ENCODE results near the gene ANO6. TPM values are rescaled to one million over a fixed set of nuclear protein-coding genes. Genes with fewer than 3 reads are reported as not detected.

ANO6 gene
- total and polyA plus RNA-seq, 8 donors: 4.4 to 78.8 (median 21.9) TPM

DNA sequence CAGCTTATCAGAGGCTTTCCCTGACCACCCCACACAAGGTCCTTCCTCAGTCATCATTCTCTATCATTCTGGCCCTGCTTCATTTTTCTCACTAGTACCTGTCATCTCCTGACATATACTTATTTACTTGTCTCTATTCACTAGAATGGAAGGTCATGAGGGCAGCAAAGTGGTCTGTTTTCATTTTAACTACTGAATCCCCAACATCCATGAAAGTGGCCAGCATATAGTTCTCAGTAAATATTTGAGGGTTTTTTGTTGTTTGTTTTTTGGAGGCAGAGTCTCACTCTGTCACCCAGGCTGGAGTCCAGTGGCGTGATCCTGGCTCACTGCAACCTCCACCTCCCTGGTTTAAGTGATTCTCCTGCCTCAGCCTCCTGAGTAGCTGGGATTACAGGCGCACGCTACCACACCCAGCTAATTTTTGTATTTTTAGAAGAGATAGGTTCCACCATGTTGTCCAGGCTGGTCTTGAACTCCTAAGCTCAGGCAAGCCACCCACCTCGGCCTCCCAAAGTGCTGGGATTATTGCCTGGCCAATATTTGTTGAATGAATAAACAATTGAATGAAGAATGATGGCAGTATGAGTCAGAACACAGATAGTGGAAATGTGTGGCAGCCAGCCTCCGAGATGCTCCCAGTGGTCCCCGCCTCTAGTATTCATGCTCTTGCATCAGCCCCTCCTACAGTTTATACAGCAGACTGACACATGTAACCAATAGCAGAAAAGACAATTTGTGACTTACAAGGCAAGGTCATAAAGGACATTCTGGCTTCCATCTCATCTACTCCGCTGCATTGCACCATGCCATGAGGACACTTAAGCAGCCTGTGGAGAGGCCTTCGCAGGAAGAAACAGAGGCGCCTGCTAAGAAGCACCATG is 7.0 kb upstream of the ANO6 start:
- 81 to 86% (median 83%) methylated on average over 9 of the region's 9 CpGs for WGBS, 5 donors
- no peaks in the 10 kb centered on the region for H3K27me3 ChIP-seq
- H3K4me1 ChIP-seq: no peaks in the 10 kb centered on the region
- H3K9me3 ChIP-seq: no peaks in the 10 kb centered on the region
- no peak for TF ChIP-seq POLR2A (IDR thresholded peaks at IDR 0.05)
- TF ChIP-seq CTCF (IDR thresholded peaks at IDR 0.05): no peak
- TF ChIP-seq POLR2AphosphoS5 (IDR thresholded peaks at IDR 0.05): no peak
- TF ChIP-seq EP300 (IDR thresholded peaks at IDR 0.05): no peak
- no peak overlapping the region for H3K27ac ChIP-seq
- no peak for DNase-seq
- intact Hi-C loops (cut with DNase I; ENCODE audit: low total_unique reads): no loop called here
- no peaks in the 10 kb centered on the region for H3K36me3 ChIP-seq
- H3K4me3 ChIP-seq: no peak overlapping the region

- no peaks in the 10 kb centered on the region for H3K27me3 ChIP-seq
- TF ChIP-seq EP300 (IDR thresholded peaks at IDR 0.05): no peak
- 90 to 96% (median 95%) methylated on average over 2 of the region's 2 CpGs for WGBS, 5 donors
- intact Hi-C loops (cut with DNase I; ENCODE audit: low total_unique reads): no loop called here
- peaks cover 0 to 5% (median 2%) of the 10 kb centered on the region in 4 donors for H3K4me1 ChIP-seq
- no peak overlapping the region for H3K4me3 ChIP-seq
- H3K27ac ChIP-seq: no peak overlapping the region
- H3K9me3 ChIP-seq: no peaks in the 10 kb centered on the region
- no peaks in the 10 kb centered on the region for H3K36me3 ChIP-seq
- no peak for DNase-seq
These were observed 6.1 kb upstream of the ANO6 start for GRCh38 chr12:45209784-45210183.

DNA sequence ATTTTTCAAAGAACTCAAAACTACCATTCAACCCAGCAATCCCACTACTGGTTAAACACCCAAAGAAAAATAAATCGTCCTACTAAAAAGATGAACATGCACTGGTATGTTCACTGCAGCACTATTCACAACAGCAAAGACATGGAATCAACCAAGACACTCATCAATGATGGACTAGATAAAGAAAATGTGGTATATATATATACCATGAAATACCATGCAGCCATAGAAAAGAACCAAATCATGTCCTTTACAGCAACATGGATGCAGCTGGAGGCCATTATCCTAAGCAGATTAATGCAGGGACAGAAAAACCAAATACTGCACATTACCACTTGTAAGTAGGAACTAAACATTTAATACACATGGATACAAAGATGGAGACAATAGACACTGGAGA is 3.8 kb upstream of the ANO6 start:
- Histone ChIP-seq H3K27ac (no peak overlapping the region), H3K4me1 (peaks cover 0 to 10% (median 3%) of the 10 kb centered on the region in 4 donors), H3K9me3 (no peaks in the 10 kb centered on the region), H3K27me3 (no peaks in the 10 kb centered on the region), H3K4me3 (no peak overlapping the region), H3K36me3 (no peaks in the 10 kb centered on the region)
- TF ChIP-seq POLR2AphosphoS5 (IDR thresholded peaks at IDR 0.05) (no peak), POLR2A (IDR thresholded peaks at IDR 0.05) (no peak), CTCF (IDR thresholded peaks at IDR 0.05) (no peak), EP300 (IDR thresholded peaks at IDR 0.05) (no peak)
- 89 to 95% (median 93%) methylated on average over 1 of the region's 1 CpG for WGBS, 5 donors
- intact Hi-C loops (cut with DNase I; ENCODE audit: low total_unique reads): no loop called here
- DNase-seq: no peak

- Histone ChIP-seq H3K9me3 (no peaks in the 10 kb centered on the region), H3K27me3 (no peaks in the 10 kb centered on the region), H3K4me1 (peaks cover 0 to 20% (median 9%) of the 10 kb centered on the region in 4 donors), H3K36me3 (no peaks in the 10 kb centered on the region), H3K4me3 (no peak overlapping the region), H3K27ac (no peak overlapping the region)
- TF ChIP-seq EP300 (IDR thresholded peaks at IDR 0.05) (no peak), CTCF (IDR thresholded peaks at IDR 0.05) (no peak), POLR2A (IDR thresholded peaks at IDR 0.05) (no peak), POLR2AphosphoS5 (IDR thresholded peaks at IDR 0.05) (no peak)
- intact Hi-C loops (cut with DNase I; ENCODE audit: low total_unique reads): no loop called here
- no peak for DNase-seq
- 95 to 100% (median 100%) methylated on average over 1 of the region's 1 CpG for WGBS, 5 donors
These were observed 2.8 kb upstream of the ANO6 start for GRCh38 chr12:45213107-45213506.

- no peaks in the 10 kb centered on the region for H3K27me3 ChIP-seq
- intact Hi-C loops (cut with DNase I; ENCODE audit: low total_unique reads): no loop called here
- peaks cover 0 to 30% (median 13%) of the 10 kb centered on the region in 4 donors for H3K4me1 ChIP-seq
- DNase-seq: no peak
- TF ChIP-seq POLR2AphosphoS5 (IDR thresholded peaks at IDR 0.05) (no peak), CTCF (IDR thresholded peaks at IDR 0.05) (no peak), POLR2A (IDR thresholded peaks at IDR 0.05) (no peak), EP300 (IDR thresholded peaks at IDR 0.05) (no peak)
- no peak overlapping the region for H3K27ac ChIP-seq
- no peaks in the 10 kb centered on the region for H3K9me3 ChIP-seq
- no peaks in the 10 kb centered on the region for H3K36me3 ChIP-seq
- no peak overlapping the region for H3K4me3 ChIP-seq
These were observed 1.8 kb upstream of the ANO6 start for GRCh38 chr12:45214071-45214470.
